ENCODE data around the gene MGRN1.

DNA sequence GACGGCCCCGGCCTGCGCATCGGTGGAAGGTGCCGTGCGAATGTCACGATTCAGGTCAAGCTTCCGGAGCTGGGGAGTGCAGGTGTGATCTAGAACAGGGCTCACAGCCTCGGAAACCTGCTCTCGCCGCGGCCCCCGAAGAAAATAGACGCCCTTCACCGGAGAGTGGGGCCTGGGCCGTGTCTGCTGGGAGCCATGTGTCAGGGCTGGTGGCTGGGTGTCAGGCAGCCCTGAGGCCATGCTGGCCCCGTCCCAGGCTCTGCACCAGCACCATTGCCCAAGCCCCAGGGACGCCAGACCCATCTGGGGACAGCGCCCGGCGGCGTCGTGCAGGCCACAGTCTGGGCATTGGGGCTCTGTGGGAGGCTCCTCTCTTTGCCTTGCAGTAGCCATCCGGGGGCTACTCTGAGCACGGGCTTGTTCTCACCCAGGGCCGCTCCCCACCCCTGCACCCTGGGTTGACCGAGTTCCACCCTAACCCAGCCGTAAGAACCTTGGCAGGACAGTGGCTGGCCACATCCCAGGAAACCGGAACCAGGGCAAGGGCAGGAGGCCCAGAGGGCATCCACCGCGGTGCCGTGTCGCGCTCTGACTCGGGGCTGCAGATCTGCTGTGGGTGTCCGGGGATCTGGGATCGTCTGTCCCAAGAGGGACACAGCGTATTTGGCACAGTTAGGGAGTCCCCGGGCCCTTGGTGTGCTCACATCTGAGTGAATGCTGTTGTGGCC, 63.5 kb downstream of the MGRN1 start:
- TF ChIP-seq, protein P1, sequence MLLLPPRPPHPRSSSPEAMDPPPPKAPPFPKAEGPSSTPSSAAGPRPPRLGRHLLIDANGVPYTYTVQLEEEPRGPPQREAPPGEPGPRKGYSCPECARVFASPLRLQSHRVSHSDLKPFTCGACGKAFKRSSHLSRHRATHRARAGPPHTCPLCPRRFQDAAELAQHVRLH (tag by site-specific recombination; IDR thresholded peaks at IDR 0.05) = no peak
- TF ChIP-seq, protein P2, sequence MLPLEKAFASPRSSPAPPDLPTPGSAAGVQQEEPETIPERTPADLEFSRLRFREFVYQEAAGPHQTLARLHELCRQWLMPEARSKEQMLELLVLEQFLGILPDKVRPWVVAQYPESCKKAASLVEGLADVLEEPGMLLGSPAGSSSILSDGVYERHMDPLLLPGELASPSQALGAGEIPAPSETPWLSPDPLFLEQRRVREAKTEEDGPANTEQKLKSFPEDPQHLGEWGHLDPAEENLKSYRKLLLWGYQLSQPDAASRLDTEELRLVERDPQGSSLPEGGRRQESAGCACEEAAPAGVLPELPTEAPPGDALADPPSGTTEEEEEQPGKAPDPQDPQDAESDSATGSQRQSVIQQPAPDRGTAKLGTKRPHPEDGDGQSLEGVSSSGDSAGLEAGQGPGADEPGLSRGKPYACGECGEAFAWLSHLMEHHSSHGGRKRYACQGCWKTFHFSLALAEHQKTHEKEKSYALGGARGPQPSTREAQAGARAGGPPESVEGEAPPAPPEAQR (tag by site-specific recombination; IDR thresholded peaks at IDR 0.05) = no peak
- TF ChIP-seq CTCF (tag by site-specific recombination; IDR thresholded peaks at IDR 0.05) = no peak
- TF ChIP-seq ZNF341 (tag by site-specific recombination; IDR thresholded peaks at IDR 0.05; ENCODE audit: low read depth) = no peak
- TF ChIP-seq YY1 (tag by site-specific recombination; IDR thresholded peaks at IDR 0.05) = no peak
- no peak for TF ChIP-seq ZNF133 (tag by site-specific recombination; IDR thresholded peaks at IDR 0.05)
- TF ChIP-seq, protein P3, sequence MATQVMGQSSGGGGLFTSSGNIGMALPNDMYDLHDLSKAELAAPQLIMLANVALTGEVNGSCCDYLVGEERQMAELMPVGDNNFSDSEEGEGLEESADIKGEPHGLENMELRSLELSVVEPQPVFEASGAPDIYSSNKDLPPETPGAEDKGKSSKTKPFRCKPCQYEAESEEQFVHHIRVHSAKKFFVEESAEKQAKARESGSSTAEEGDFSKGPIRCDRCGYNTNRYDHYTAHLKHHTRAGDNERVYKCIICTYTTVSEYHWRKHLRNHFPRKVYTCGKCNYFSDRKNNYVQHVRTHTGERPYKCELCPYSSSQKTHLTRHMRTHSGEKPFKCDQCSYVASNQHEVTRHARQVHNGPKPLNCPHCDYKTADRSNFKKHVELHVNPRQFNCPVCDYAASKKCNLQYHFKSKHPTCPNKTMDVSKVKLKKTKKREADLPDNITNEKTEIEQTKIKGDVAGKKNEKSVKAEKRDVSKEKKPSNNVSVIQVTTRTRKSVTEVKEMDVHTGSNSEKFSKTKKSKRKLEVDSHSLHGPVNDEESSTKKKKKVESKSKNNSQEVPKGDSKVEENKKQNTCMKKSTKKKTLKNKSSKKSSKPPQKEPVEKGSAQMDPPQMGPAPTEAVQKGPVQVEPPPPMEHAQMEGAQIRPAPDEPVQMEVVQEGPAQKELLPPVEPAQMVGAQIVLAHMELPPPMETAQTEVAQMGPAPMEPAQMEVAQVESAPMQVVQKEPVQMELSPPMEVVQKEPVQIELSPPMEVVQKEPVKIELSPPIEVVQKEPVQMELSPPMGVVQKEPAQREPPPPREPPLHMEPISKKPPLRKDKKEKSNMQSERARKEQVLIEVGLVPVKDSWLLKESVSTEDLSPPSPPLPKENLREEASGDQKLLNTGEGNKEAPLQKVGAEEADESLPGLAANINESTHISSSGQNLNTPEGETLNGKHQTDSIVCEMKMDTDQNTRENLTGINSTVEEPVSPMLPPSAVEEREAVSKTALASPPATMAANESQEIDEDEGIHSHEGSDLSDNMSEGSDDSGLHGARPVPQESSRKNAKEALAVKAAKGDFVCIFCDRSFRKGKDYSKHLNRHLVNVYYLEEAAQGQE (tag by site-specific recombination; IDR thresholded peaks at IDR 0.05) = no peak
- TF ChIP-seq ZNF530 (tag by site-specific recombination; IDR thresholded peaks at IDR 0.05; ENCODE audit: low read depth) = no peak
- no peak for TF ChIP-seq ZNF324 (tag by site-specific recombination; IDR thresholded peaks at IDR 0.05)
